ENCODE results near the gene C19orf73. TPM values are rescaled to one million over a fixed set of nuclear protein-coding genes. Genes with fewer than 3 reads are reported as not detected.

Gene C19orf73
- total and polyA plus RNA-seq, 4 donors = 1.9 to 4.3 (median 3.1) TPM; not detected in 1

DNA sequence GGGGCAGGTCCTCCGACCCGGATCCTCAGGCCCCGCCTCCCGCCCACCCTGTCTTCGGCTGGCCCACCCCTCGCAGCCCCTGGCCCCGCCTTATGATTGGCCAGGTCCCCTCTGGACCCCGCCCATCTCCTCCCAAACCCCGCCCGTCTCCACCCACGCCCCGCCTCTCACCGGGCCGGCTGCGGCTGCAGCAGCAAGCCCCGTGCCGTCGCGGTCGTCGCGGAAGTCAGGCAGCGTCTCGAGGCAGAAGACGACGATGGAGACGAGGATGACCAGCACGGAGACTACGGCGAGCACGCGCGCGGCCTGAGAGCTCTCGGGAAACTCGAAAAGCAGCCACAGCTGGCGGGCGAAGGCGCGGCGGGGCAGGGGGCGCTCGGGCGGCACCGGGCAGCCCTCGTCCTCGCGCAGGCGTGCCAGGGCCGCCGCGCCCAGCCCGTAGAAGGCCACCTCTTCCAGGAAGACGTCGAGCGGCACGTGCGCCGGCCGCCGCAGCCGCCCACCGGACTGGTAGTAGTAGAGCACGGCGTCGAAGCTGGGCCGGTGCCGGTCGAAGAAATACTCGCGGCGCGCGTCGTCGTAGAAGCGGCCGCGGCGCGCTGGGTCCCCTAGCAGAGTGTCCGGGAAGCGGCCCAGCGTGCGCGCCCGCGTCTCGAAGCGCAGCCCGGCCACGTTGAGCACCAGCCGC, 46.9 kb downstream of the C19orf73 start:
- ATAC-seq (ENCODE audit: insufficient read depth, low FRiP score) (no peak), DNase-seq (no peak)
- Histone ChIP-seq H3K4me3 (no peak overlapping the region), H3K27me3 (ENCODE audit: control insufficient read depth in 3 of 3, insufficient read depth in 3 of 3, low read length in 2 of 3) (peaks cover 0 to 42% (median 26%) of the 10 kb centered on the region in 3 donors), H3K4me1 (ENCODE audit: control insufficient read depth in 5 of 5, insufficient read depth in 5 of 5, low read length in 5 of 5) (peaks cover 0 to 4% (median 0%) of the 10 kb centered on the region in 5 donors), H3K9ac (ENCODE audit: insufficient read depth in 1 of 2, low read length in 2 of 2) (no peak overlapping the region), H3K36me3 (ENCODE audit: control insufficient read depth in 4 of 4, insufficient read depth in 4 of 4, low read length in 4 of 4) (no peaks in the 10 kb centered on the region), H3K27ac (ENCODE audit: low read depth in 1 of 2, low read length in 1 of 2) (no peak overlapping the region), H3K9me3 (ENCODE audit: control insufficient read depth in 4 of 4, insufficient read depth in 3 of 4, low read length in 3 of 4) (peaks cover 0 to 8% (median 0%) of the 10 kb centered on the region in 4 donors)
- WGBS, 2 donors = 5 to 7% methylated on average over 57 to 93 of the region's 93 CpGs
- no peak for TF ChIP-seq CTCF (IDR thresholded peaks at IDR 0.05; ENCODE audit: control extremely low read depth, extremely low read depth)

GRCh38 chr19:49070416-49070815, 48.5 kb downstream of the C19orf73 start:
- TF ChIP-seq CTCF (IDR thresholded peaks at IDR 0.05; ENCODE audit: control extremely low read depth, extremely low read depth) = no peak
- DNase-seq (no peak), ATAC-seq (ENCODE audit: insufficient read depth, low FRiP score) (no peak)
- H3K27me3 ChIP-seq (ENCODE audit: control insufficient read depth in 3 of 3, insufficient read depth in 3 of 3, low read length in 2 of 3) = peaks cover 0 to 50% (median 30%) of the 10 kb centered on the region in 3 donors
- no peak overlapping the region for H3K9ac ChIP-seq (ENCODE audit: insufficient read depth in 1 of 2, low read length in 2 of 2)
- peaks cover 0 to 8% (median 0%) of the 10 kb centered on the region in 4 donors for H3K9me3 ChIP-seq (ENCODE audit: control insufficient read depth in 4 of 4, insufficient read depth in 3 of 4, low read length in 3 of 4)
- peaks cover 0 to 4% (median 0%) of the 10 kb centered on the region in 5 donors for H3K4me1 ChIP-seq (ENCODE audit: control insufficient read depth in 5 of 5, insufficient read depth in 5 of 5, low read length in 5 of 5)
- no peak overlapping the region for H3K27ac ChIP-seq (ENCODE audit: low read depth in 1 of 2, low read length in 1 of 2)
- H3K4me3 ChIP-seq = no peak overlapping the region
- WGBS, 2 donors = 96 to 97% methylated on average over 21 of the region's 21 CpGs
- no peaks in the 10 kb centered on the region for H3K36me3 ChIP-seq (ENCODE audit: control insufficient read depth in 4 of 4, insufficient read depth in 4 of 4, low read length in 4 of 4)

- Histone ChIP-seq H3K27me3 (ENCODE audit: control insufficient read depth in 3 of 3, insufficient read depth in 3 of 3, low read length in 2 of 3) (peaks cover 0 to 48% (median 28%) of the 10 kb centered on the region in 3 donors), H3K9me3 (ENCODE audit: control insufficient read depth in 4 of 4, insufficient read depth in 3 of 4, low read length in 3 of 4) (peaks cover 0 to 8% (median 0%) of the 10 kb centered on the region in 4 donors), H3K4me3 (no peak overlapping the region), H3K9ac (ENCODE audit: insufficient read depth in 1 of 2, low read length in 2 of 2) (no peak overlapping the region), H3K27ac (ENCODE audit: low read depth in 1 of 2, low read length in 1 of 2) (no peak overlapping the region), H3K4me1 (ENCODE audit: control insufficient read depth in 5 of 5, insufficient read depth in 5 of 5, low read length in 5 of 5) (peaks cover 0 to 9% (median 0%) of the 10 kb centered on the region in 5 donors), H3K36me3 (ENCODE audit: control insufficient read depth in 4 of 4, insufficient read depth in 4 of 4, low read length in 4 of 4) (no peaks in the 10 kb centered on the region)
- no peak for TF ChIP-seq CTCF (IDR thresholded peaks at IDR 0.05; ENCODE audit: control extremely low read depth, extremely low read depth)
- DNase-seq = no peak
- WGBS, 2 donors = 92 to 94% methylated on average over 9 of the region's 9 CpGs
- ATAC-seq (ENCODE audit: insufficient read depth, low FRiP score) = no peak
Measured at GRCh38 chr19:49069026-49069425, 49.9 kb downstream of the C19orf73 start.

Small RNA genes within 50 kb of the gene (small RNA-seq; reads per million reads assigned to genes)
- not detected for gene RN7SL708P (ENCODE audit: low replicate concordance)

Other genes with a start within 250 kb of the C19orf73 start
- 100 to 1,000 TPM; 101 to 104 TPM for gene PPP1R15A, start 246.7 kb downstream of the C19orf73 start, total RNA-seq
- 100 to 1,000 TPM; 203 to 208 TPM for gene PPP1R15A, start 246.7 kb downstream of the C19orf73 start, polyA plus RNA-seq
- gene TULP2, start 220.4 kb downstream of the C19orf73 start, total RNA-seq = under 1 TPM; 0.31 to 0.54 TPM
- under 1 TPM; 0.13 to 0.20 TPM for gene TULP2, start 220.4 kb downstream of the C19orf73 start, polyA plus RNA-seq
- gene NUCB1, start 218.8 kb downstream of the C19orf73 start, total RNA-seq = 100 to 1,000 TPM; 214 to 346 TPM
- 100 to 1,000 TPM; 362 to 367 TPM for gene NUCB1, start 218.8 kb downstream of the C19orf73 start, polyA plus RNA-seq
- 1 to 10 TPM in 1 of 2 donors, under 1 TPM in 1; 0.51 to 2.8 TPM for gene DHDH, start 185.4 kb downstream of the C19orf73 start, total RNA-seq
- gene DHDH, start 185.4 kb downstream of the C19orf73 start, polyA plus RNA-seq = 1 to 10 TPM in 1 of 2 donors, under 1 TPM in 1; 1.00 to 6.0 TPM
- 100 to 1,000 TPM in 1 of 2 donors, 10 to 100 TPM in 1; 25.9 to 109 TPM for gene BAX, start 164.3 kb downstream of the C19orf73 start, total RNA-seq
- 100 to 1,000 TPM in 1 of 2 donors, 10 to 100 TPM in 1; 99.0 to 121 TPM for gene BAX, start 164.3 kb downstream of the C19orf73 start, polyA plus RNA-seq
- 1,000 to 10,000 TPM; 2,880 to 6,540 TPM for gene FTL, start 153.8 kb downstream of the C19orf73 start, total RNA-seq
- gene FTL, start 153.8 kb downstream of the C19orf73 start, polyA plus RNA-seq = over 10,000 TPM; 17,775 to 22,369 TPM
- 10 to 100 TPM; 34.1 to 49.7 TPM for gene GYS1, start 125.8 kb downstream of the C19orf73 start, total RNA-seq
- 10 to 100 TPM; 22.7 to 29.7 TPM for gene GYS1, start 125.8 kb downstream of the C19orf73 start, polyA plus RNA-seq
- 100 to 1,000 TPM in 1 of 2 donors, 10 to 100 TPM in 1; 85.6 to 108 TPM for gene RUVBL2, start 125.3 kb downstream of the C19orf73 start, total RNA-seq
- 100 to 1,000 TPM in 1 of 2 donors, 10 to 100 TPM in 1; 80.7 to 112 TPM for gene RUVBL2, start 125.3 kb downstream of the C19orf73 start, polyA plus RNA-seq
- under 1 TPM in 1 of 2 donors, not detected in 1; 0.74 TPM for gene LHB, start 102.1 kb downstream of the C19orf73 start, total RNA-seq
- gene LHB, start 102.1 kb downstream of the C19orf73 start, polyA plus RNA-seq = under 1 TPM; 0.32 to 0.67 TPM
- gene CGB3, start 94.8 kb downstream of the C19orf73 start, total RNA-seq = not detected
- not detected for gene CGB3, start 94.8 kb downstream of the C19orf73 start, polyA plus RNA-seq
- under 1 TPM in 1 of 2 donors, not detected in 1; 0.58 TPM for gene CGB2, start 87.3 kb downstream of the C19orf73 start, total RNA-seq
- gene CGB2, start 87.3 kb downstream of the C19orf73 start, polyA plus RNA-seq = not detected
- gene CGB1, start 82.2 kb downstream of the C19orf73 start, total RNA-seq = not detected
- not detected for gene CGB1, start 82.2 kb downstream of the C19orf73 start, polyA plus RNA-seq
- not detected for gene CGB5, start 75.3 kb downstream of the C19orf73 start, total RNA-seq
- gene CGB5, start 75.3 kb downstream of the C19orf73 start, polyA plus RNA-seq = not detected
- not detected for gene CGB8, start 70.0 kb downstream of the C19orf73 start, total RNA-seq
- not detected for gene CGB8, start 70.0 kb downstream of the C19orf73 start, polyA plus RNA-seq
- gene CGB7, start 61.4 kb downstream of the C19orf73 start, total RNA-seq = under 1 TPM; 0.11 to 0.21 TPM
- gene CGB7, start 61.4 kb downstream of the C19orf73 start, polyA plus RNA-seq = under 1 TPM; 0.29 to 0.57 TPM
- gene NTF4, start 54.3 kb downstream of the C19orf73 start, total RNA-seq = 1 to 10 TPM; 2.1 to 2.9 TPM
- gene NTF4, start 54.3 kb downstream of the C19orf73 start, polyA plus RNA-seq = 1 to 10 TPM; 2.8 to 5.2 TPM
- gene KCNA7, start 46.4 kb downstream of the C19orf73 start, total RNA-seq = not detected
- gene KCNA7, start 46.4 kb downstream of the C19orf73 start, polyA plus RNA-seq = not detected
- 100 to 1,000 TPM; 168 to 251 TPM for gene SNRNP70, start 33.7 kb downstream of the C19orf73 start, total RNA-seq
- 100 to 1,000 TPM; 143 to 191 TPM for gene SNRNP70, start 33.7 kb downstream of the C19orf73 start, polyA plus RNA-seq
- gene LIN7B, start 4.8 kb downstream of the C19orf73 start, total RNA-seq = 1 to 10 TPM; 6.6 to 7.8 TPM
- gene LIN7B, start 4.8 kb downstream of the C19orf73 start, polyA plus RNA-seq = 10 to 100 TPM in 1 of 2 donors, 1 to 10 TPM in 1; 6.4 to 12.4 TPM
- gene PPFIA3, start 401 bp upstream of the C19orf73 start, total RNA-seq = 1 to 10 TPM; 3.0 to 8.4 TPM
- 10 to 100 TPM in 1 of 2 donors, 1 to 10 TPM in 1; 8.8 to 10.6 TPM for gene PPFIA3, start 401 bp upstream of the C19orf73 start, polyA plus RNA-seq
- gene HRC, start 36.3 kb upstream of the C19orf73 start, total RNA-seq = 1 to 10 TPM in 1 of 2 donors, under 1 TPM in 1; 0.18 to 5.7 TPM
- gene HRC, start 36.3 kb upstream of the C19orf73 start, polyA plus RNA-seq = 1 to 10 TPM in 1 of 2 donors, under 1 TPM in 1; 0.14 to 2.0 TPM
- 10 to 100 TPM; 19.8 to 70.1 TPM for gene TRPM4, start 38.6 kb upstream of the C19orf73 start, total RNA-seq
- 10 to 100 TPM; 15.6 to 24.9 TPM for gene TRPM4, start 38.6 kb upstream of the C19orf73 start, polyA plus RNA-seq
- 1 to 10 TPM; 1.8 to 2.5 TPM for gene SLC6A16, start 206.0 kb upstream of the C19orf73 start, total RNA-seq
- gene SLC6A16, start 206.0 kb upstream of the C19orf73 start, polyA plus RNA-seq = 1 to 10 TPM in 1 of 2 donors, under 1 TPM in 1; 0.93 to 2.4 TPM
- 10 to 100 TPM; 33.9 to 65.1 TPM for gene CD37, start 216.3 kb upstream of the C19orf73 start, total RNA-seq
- 100 to 1,000 TPM in 1 of 2 donors, 10 to 100 TPM in 1; 37.2 to 154 TPM for gene CD37, start 216.3 kb upstream of the C19orf73 start, polyA plus RNA-seq
- gene TEAD2, start 243.3 kb upstream of the C19orf73 start, total RNA-seq = 10 to 100 TPM; 31.4 to 40.0 TPM
- 10 to 100 TPM; 21.9 to 31.5 TPM for gene TEAD2, start 243.3 kb upstream of the C19orf73 start, polyA plus RNA-seq
- under 1 TPM; 0.85 to 0.95 TPM for gene DKKL1, start 244.7 kb upstream of the C19orf73 start, total RNA-seq
- gene DKKL1, start 244.7 kb upstream of the C19orf73 start, polyA plus RNA-seq = under 1 TPM; 0.58 to 0.91 TPM